Activated CD8-positive, alpha-beta memory T cell treated with anti-CD3 and anti-CD28 coated beads, Interleukin-2, amount 50 U/mL, for 48 hours (primary cell): ENCODE measurements around the gene CSRP1.

ENCODE experiments used
- DNase-seq: peaks from one replicate; pipeline ENCODE4 v3.0.0-alpha.2; 2020

The CSRP1 gene

DNA sequence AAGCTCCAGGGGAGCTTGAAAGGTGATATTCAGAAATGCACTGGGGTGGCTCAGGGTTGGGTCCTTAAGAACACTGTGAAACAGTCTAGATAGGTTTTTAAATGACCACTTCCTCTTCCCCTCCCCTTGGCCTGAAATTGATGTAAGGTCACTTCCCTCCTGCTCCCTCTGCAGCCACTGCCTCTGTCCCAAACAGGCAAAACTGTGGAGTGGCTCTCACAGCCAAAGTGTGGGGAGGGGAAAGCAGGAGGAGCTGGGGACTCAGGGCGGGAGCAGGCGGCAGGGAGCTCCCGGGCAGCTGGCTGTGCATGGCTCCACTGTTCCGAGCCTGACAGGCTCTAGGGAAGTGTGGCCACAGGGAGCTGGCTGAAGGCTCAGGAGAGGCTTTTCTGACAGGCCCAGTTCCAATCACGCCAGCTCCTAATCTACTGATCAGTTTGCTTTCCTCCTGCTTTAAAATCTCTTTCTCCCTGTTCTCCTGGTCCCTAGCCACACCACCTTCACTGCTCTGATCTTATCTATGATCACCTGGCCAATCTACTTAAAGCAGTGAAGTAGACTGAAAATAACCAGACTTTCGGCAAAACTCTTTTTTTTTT, 5.1 kb upstream of the CSRP1 start:
- DNase-seq = no peak

DNA sequence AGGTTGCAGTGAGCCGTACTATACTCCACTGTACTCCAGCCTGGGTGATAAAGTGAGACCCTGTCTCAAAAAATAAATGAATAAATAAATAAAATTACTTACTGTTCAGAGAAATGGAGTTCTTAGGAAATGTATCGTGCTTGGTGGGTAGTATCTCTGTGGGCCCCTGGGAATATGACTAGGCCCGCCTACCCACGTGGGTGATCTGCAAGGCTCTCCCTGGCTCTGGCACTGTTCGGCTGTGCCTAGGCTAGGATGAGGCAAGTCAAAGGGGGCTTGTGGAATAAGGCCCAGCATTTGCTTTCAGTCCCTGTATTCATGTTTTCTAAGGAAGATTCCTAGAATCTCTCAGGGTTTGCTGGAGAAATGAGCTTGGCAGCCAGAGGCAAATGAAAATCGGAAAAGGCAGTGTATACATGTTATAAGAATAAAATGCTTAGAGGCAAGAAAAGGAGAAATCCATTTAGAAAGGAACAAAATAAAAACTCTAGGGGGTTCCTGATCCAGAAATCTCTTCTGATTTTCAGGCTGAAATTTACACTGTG, 4.5 kb upstream of the CSRP1 start:
- DNase-seq = no peak

DNA sequence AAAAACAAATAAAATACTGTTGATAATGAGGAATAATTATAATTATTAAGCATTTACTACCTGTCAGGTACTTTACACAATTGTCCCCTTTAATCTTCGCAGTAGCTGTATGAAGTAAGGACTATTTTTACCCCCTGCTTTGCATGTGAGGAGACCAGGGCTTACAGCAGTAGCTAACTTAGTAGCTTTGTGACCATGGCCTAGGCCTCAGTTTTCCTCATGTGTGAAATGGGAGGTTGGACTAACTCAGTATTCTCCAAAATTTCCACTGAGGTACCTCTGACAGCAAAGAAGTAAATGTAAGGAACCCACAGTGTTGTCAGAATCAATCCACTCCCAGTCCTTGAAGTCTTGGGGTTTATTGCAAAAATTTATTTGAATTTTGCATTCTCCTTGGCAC, 3.8 kb upstream of the CSRP1 start:
- no peak for DNase-seq

DNA sequence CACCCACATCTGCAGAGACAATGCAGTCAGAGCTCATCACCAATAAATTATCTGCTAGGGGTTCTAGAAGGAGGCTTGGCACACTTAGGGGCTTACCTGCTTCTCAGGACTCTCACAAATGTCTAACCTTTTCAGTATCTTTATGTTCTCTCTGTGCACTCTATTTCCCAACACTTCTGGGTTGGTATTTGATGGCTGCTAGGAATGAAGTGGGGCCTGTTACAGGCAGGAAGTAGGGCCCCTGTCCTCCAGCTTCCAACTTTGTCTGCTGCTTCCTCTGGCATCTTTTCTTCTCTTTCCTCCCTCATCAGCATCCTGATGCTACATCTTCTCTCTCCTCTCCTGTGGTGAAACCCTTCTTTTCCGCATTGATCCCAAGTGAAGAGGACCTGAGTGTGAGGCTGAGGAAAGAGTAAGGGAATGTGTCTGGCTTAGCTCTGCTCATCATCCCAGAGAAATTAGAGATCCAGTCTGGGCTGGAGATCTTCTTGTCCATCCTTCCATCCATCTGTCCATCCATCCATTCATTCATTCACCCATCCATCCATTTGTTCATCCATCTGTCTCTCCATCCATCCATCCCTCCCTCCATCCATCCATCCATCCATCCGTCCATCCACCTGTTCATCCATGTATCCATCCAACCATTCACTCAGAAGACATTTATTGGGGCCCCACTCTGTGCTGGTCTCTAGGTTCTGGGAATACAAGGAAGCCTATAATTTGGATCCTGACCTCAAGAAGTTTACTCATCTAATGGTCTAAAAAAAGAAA, 2.9 kb upstream of the CSRP1 start:
- no peak for DNase-seq

DNA sequence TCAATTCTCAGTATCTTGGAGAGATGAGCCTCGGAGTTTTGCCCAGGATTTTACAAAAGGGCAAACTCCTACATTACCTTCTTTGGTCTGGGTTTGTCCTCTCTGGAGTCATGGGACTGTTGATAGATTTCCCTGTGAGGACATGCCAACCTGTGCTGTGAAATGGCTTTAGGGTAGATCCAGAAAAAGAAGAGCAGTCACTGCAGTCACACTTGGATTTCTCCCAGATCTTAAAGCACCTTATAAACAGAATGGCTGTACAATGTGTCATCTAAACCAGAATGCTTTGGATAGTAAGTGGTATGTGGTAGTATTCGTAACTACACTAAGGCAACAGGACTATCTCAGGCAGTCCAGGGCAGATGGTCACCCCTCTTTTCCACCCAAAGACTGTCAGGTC, 1.9 kb upstream of the CSRP1 start:
- no peak for DNase-seq

DNA sequence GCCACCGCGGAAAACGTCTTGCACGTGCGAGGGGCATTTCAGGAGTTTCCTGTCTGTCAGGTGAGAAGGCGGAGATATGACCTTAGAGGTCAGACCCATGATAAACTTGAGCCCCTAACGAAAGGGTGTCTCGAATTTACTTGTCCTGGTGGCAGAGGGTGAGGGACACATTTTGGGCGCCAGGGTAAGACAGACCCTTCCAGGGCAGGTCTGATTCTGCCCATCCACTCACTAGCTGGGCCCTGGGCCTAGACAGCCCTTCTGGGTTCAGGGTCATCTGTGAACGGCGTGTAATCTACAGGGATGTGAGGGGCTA, 395 bp upstream of the CSRP1 start:
- DNase-seq = no peak

DNA sequence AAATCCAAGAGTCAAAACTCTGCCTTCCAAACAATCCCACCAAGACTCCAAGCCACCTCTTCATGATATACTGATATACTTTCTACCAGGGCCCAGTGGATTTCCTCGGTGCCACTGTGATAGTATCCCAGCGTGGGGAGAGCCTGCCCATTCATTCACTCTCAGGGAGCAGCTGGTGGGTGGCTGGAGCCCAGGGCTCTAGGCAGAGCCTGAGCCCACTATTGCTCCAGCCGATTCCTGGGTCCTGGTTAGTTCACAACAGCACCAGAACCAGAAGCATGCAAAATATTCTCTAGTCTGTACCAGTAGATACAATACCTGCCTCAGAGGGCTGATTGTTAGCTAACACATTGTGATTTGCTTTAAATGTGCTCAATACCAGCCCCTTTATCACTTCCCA, 831 bp downstream of the CSRP1 start:
- no peak for DNase-seq

DNA sequence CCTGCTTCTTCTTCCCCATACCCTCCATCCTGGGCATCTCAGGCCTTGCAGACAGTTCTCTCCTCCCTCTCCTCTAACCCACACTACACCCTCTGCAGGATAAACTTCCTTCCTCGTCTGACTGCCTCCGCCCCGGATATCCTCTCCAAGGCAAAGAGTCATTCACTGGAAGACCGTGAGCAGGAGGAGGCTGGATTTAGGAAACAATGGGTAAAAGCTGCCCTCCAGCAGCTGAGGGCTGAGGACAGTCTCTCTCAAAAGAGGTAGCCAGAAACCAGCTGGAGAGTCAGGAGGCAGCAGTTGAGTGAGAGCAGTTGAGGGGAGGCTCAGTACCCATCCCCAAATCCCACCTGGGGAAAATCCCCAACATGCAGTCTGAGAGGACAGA, 1.4 kb downstream of the CSRP1 start:
- DNase-seq = no peak

DNA sequence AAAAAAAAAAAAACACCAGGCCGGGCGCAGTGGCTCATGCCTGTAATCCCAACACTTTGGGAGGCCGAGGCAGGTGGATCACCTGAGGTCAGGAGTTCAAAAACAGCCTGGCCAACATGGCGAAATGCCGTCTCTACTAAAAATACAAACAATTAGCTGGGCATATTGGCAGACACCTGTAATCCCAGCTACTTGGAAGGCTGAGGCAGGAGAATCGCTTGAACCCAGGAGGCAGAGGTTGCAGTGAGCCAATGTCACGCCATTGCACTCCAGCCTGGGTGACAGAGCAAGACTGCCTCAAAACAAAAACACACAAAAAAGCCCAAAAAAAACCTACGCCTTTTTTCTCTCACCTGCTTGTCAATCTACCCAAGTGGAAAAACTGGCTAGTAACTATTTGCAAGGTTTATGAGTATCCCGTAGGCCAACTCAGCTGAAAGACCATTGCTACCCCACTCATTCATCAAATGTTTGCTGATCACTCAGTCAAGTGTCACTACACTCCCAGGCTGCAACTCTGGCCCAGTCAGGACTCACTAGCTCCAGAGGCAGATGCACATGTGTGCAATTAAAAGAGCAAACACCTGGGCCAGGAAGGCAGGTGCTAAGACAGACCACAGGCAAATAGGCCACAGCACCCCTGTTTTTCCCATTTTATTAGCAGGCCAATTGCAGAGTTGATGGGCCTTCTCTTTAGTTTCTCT, 2.0 kb downstream of the CSRP1 start:
- DNase-seq = no peak

DNA sequence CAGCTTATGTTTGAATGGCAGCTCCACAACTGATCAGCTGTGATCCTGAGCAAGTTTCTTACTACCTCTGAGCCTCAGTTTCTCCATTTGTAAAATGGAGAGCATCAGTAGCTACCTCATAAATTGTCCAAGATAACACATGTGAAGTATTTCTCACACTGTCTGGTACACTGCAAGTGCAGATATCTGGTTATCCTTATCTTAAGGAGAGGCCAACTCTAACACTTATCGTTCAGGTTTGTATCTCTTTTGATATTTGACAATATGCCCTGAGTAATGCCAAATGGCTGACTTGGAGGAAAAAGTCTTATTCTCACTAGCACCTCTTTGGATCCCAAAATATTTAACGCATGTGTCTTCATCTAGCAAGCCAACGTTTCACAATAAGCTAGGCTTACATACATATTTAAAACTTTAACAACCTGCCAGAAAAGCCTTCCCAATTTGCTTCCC, 2.7 kb downstream of the CSRP1 start:
- no peak for DNase-seq

DNA sequence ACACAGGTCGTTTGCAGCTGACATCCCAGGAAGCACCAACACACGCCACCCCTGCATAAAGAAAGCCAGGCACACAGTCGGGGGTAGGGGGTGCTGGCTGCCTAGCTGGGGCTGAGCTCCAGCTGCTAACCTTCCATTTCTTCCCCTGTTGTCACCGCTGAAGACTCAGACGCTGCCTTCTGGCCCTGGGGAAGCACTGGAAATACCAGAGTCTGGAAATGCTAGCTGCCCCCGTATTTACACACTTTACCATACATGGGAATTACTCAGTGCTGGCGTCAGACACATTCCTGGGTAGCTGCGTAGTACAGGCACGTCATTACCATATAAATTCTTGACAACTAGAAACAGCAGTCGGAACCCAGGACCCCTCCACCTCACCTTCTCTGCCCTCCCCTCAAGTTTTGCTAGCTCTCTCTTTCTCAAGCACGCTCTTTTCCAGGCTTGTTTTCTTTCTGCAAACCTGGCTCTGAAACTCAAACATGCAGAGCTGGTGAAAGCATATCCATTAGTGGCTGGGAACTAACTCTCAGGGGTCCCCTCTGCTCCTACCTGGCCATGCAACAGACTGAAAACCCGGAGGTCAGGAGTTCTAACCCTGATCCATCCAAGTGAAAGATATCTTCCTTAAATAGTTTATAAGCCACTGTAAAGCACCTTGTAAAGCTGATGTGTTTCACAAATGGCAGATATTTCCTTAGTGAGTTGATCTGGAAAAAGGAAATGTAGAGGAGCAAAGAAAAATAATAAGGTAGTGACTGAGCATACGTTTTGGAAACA, 3.3 kb downstream of the CSRP1 start:
- DNase-seq = no peak

DNA sequence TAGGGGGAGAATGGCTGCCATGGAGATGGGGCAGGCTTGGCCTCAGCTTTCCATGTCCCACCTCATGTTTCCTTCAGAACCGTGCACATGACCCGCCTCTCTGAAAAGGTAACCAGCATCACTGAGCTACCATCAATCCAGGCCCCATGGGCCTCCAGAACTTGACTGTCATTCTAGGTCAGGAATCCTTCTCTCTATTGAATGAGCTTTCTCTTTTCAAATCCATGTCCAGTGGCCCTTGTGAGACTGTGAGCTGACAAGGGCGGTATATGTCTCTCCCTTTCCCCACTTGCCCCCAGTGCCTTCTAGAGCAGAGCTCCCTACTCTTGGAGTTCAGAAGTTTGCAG, 4.4 kb downstream of the CSRP1 start:
- no peak for DNase-seq

DNA sequence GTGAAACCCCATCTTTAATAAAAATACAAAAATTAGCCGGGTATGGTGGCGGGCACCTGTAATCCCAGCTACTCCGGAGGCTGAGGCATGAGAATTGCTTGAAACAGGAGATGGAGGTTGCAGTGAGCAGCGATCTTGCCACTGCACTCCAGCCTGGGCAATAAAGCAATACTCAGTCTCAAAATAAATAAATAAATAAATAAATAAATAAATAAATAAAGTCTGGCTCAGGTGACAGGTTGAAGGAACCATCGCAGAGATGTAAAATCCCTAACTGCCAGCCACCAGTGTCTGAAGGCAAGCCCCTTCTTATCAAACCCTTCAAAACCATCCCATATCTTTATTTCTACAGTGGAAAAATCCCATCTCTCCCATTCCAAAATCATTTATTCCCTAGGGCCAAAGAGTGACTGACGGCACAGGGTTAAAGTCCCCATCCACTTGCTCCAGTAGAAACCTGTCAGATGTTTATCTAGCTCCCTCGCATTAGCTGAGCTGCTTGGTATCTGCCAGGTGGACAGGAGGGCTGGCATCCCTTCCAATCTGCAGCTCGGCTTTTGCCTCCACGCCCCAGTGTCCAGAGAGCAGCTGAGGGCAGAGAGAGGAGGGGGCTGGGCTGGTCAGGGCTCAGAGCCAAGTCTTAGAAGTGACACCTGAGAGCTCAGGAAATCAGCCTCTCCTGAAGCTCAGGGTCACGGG, 5.0 kb downstream of the CSRP1 start:
- no peak for DNase-seq

DNA sequence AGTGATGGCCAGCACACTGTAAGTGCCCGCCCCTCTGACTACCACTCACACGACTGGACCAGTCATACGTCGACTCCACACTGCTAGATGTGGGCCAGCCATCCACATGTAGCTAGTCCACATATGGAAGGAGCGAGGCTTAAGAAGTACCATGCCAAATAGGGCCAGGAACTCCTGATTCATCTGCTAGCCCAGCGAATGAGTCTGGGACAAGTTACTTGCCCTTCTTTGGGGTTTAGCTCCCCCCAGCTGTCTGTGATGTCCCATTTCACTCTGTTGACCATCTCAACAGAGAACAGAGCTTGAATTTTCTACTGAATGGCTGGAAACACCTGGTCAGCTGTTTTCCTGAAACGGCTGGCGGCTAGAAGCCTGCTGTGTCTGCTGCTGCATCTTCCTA, 5.8 kb downstream of the CSRP1 start:
- DNase-seq = no peak

DNA sequence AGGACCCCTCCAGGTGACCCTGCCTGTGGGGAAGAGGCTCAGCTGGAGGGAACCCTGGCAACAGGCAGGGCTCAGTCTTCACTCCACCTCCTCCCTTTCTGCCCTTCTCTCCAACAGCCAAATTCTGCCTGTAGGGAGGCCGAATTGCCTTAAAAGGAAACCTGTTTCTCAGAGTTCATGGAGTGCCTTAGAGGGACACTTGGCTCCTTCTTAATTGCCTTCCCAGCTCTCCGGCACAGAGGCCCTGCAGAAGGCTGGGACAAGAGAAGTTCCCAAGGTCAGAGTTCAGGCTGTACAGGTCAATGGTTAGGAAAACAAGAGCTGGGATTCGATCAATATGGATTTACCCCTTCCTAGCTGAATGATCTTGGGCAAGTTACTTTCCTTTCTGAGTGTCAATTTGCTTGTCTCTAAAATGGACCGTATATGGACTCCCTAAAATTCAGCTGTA, 6.2 kb downstream of the CSRP1 start:
- no peak for DNase-seq

DNA sequence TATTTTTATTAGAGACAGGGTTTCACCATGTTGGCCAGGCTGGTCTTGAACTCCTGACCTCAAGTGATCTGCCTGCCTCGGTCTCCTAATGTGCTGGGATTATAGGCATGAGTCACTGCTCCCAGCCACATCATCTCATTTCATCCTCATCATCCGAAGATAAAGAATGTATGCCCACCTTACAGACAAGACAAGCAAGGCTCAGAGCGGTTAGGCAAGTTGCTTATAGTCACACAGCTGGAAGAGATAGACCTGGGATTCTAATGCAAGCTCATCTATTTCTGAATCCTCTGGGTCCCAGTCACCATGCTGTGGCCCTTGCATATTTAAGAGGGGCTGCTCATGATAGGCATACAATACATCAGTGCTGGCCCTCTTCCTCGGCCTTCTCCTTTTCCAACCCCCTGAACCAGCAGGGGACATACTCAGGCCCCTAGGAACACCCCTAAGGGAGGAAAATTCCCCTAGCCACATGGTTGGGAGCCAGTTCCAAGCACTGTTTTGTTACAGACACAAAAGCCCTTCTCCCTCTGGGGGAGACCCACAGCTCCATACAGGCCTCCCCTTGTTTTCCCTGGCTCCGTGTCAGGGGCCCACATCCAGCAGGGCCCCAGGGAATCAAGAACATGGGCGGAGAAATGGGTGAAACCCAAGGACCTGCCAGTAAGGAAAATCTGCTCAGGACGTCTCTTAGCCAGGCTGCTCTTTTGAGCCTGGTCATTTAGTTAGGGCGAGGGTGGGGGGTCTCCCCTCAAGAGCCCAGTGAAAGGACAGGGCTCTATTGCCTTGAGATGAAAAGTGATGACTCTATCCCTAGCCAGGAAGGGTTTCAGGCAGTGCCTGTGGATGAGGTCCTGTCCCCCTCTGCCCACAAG, 6.9 kb downstream of the CSRP1 start:
- no peak for DNase-seq

DNA sequence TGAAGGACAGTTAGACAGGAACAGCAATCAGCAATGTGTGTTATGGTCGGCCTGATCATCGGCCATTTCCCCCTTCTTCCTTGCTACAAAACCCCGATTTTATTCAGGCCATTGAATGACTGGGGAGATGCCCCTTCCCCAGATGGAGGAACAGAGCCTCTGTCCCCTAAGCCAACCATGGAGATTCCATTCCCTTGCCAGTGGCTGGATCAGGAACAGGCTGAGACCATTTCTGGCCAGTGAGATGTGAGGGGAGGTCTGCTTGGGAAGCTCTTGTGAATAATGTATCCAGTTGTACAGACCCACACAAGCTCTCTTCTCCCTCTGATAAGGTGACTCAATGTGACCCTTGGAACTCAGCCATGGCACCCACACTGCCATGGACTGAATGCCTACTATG, 7.7 kb downstream of the CSRP1 start:
- DNase-seq = no peak

DNA sequence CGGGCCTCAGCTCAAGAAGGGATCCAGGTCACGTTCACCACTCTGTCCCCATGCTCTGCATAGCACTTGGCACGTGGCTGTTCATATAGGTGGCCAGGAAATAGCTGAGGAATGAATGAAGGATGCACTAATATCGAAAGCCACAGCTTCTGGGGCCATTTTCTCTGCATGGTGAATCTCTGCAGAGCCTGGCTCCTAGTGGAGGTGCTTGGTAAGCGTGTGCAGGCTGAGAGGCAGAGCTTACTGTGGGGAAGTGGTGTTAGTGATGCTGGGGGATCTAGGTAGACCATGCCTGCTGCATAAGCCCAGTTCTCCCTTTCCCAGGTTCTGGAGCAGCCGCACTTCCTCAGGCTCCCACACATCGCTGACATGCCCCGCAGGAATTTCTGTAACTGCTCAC, 8.3 kb downstream of the CSRP1 start:
- no peak for DNase-seq

DNA sequence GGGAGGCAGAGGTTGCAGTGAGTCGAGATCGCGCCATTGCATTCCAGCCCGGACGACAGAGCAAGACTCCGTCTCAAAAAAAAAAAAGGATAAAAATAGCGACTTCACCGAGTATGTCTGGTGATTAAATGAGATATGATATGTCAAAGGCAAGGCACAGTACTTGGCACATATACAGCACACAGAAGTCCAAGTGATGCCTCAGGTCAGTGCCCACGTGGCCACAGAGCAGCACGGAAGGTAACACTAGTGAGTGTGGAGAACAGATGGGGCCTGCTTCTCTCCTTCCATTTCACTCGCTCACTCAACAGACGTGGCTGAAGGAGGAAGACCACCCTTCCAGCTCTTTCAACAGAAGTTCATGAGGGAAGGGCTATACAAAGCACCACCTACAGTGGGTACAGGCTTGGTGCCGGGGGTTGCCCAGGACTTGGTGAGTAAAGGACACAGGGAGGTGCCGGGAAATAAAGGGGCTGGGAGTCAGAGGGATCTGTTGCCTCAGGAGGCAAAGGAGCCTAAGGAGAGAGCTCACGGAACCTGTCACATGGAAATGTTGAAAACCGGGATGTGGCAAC, 8.9 kb downstream of the CSRP1 start:
- DNase-seq = no peak

DNA sequence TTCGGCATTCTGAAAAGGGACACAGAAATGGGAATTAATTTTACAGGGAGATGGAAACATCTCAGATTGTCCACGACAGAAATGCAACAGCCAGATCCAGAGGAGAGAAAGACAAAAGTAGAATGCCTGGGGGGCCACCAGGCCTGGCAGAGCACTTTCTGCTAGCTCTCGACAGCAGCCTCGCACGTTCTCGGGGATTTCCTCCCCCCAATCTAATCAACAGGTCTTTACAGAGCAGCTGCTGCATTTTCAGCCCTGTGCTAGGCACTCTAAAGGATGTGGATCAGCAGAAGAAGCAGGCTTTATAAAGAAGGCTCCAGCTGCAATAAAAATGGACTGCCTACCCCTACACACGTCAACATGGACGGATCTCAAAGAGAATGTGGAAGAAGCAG, 10.6 kb downstream of the CSRP1 start:
- no peak for DNase-seq

DNA sequence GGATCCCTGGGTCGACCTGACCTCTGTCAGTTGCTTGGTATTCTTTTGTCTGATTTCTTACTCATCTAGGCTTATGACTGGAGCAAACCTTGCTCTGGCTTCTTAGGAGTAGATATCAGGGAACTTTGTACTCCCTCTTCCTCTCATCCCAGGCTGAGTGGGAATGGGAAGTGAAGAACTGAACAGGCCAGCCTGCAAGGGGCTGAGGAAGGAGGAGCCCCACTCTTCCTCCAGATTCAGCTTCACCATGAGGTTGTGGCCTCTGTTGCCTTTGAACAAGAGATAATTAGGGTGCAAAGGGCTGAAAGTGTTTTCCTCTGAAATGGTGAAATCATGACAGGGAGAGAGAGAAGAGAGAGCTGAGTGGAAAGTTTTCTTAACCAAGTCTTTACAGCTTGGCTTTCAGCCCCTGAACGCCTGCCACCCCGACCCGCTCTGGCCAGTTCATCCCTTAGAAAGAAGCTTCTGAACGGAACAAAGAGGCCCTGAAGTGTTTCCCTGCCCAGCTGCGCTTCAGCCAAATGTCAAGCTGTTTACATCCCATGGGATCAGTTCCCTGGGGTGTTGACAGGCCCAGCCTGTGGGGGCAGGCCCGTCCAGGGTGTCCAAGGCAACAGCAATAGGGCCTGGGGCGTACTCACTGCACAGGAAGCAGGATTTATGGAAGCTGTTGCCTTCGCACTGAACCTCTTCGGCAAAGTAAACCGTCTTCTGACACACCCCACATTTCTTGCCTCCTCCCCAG, 11.2 kb downstream of the CSRP1 start:
- DNase-seq = no peak
